AG09309 (cell line): ENCODE data around the gene SMIM23.

Experiments
- DNase-seq: peaks from one replicate; pipeline ENCODE4 v3.0.0-alpha.2; 2010; ENCODE audit warnings: low read depth
- H3K4me3 ChIP-seq: 2 replicates; pipeline ENCODE4 v1.5.1; 2011; ENCODE audit warnings: mild to moderate bottlenecking, low read depth, low read length, moderate library complexity; ENCODE audit not compliant: control insufficient read depth
- CTCF ChIP-seq: IDR thresholded peaks from 2 replicates; pipeline ENCODE4 v1.5.1; 2011; ENCODE audit warnings: mild to moderate bottlenecking, low read depth, low read length, inconsistent platforms; ENCODE audit not compliant: insufficient read depth, control insufficient read depth; ENCODE audit errors: missing control alignments

SMIM23 gene

GRCh38 chr5:171808453-171808852, 22.8 kb downstream of the SMIM23 start:
- H3K4me3 ChIP-seq = no peak overlapping the region
- DNase-seq = no peak
- no peak for TF ChIP-seq CTCF

- DNase-seq = peak; percentile 34
- no peak overlapping the region for H3K4me3 ChIP-seq
- TF ChIP-seq CTCF = no peak
These were observed 23.3 kb downstream of the SMIM23 start for GRCh38 chr5:171808951-171809350.

DNA sequence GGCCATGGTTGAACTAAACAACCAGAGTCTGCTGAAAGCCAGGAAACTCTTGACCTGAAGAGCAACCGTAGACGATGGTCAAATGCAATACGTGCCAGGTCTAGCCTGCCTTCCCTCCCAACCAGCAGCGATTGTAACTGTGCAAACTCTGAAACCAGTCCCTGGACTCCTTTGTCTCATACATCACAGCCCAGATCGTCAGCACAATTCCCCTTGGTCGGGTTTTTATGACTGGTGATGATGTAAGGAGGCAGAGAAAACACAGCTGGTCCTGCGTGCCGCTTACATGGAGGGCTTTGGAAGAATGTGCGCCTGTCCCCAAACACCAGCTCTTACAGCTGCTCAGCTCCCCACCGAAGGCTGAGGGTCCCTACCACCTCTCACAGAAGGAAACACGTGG, 24.6 kb downstream of the SMIM23 start:
- DNase-seq = no peak
- no peak for TF ChIP-seq CTCF
- H3K4me3 ChIP-seq = no peak overlapping the region

DNA sequence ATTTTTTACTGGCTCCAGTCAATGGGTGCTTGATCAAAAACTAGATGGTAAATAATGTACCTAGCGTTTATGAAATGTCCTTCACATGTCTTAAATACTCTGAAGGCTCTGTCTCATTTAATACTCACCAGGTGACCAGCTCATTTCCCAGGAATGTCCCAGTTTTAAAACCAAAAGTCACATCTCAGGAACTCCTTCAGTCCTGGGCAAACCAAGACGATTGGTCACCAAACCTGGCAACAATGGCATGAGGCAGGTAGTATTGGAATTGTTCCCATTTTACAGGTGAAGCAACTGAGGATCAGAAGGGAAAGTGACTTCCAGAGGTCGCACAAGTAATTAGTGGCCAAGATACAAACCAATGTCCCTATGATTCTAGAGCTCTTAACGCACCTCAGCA, 27.7 kb downstream of the SMIM23 start:
- no peak for DNase-seq
- no peak overlapping the region for H3K4me3 ChIP-seq
- no peak for TF ChIP-seq CTCF

DNA sequence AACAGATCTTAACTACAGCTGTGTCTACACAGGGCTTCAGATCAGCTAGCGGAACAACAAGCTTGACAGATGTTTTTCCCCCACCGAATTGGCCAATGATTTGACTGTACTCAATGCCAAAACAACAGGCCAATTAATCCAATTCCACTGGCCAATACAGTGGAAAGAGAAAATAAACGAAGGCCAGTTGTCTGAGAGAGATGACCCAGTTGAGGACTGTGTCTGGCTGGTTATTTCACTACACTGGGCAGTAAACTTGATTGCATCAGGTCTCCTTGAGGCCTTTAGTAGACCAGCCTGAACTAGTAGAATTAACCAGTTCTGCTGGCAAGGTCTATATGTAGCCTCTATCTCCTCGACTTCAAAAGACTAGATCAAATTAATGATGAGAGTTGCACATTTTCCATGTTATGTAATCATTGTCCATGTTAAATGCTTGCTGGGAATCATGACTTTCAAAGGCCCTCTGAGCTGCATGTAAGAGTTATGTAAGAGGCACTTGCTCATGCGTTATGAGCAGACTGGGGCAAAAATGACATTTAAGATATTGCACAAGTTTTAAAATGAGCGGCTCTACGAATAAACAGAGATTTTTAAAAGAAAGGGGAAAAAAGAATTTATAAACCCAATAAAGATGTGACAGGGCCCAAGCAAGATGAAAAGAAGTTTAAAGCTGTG, 28.3 kb downstream of the SMIM23 start:
- TF ChIP-seq CTCF = no peak
- no peak overlapping the region for H3K4me3 ChIP-seq
- DNase-seq = peak; percentile 10

DNA sequence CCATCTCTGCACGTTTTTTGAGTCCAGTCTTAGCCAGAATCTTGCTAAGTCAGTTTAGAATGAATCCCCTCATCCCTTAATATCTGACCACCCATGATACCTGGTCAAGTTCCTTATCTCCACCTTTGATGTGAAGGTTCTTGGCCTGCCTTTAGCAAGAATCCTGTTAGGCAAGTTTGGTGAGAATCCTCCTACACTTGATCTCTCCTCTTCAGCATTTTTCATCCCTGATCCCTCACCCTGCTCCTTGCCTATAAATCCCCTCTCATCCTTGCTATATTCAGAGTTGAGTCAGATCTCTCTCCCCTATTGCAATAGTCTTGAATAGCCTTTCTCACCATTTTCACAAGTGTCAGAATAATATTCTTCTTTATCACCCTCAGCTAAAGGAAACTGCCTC, 31.0 kb downstream of the SMIM23 start:
- DNase-seq = no peak

More for the DNA sequence above, 31.0 kb downstream of the SMIM23 start:
- H3K4me3 ChIP-seq = no peak overlapping the region
- TF ChIP-seq CTCF = no peak
